ENCODE results near the gene HIVEP1.

The HIVEP1 gene

DNA sequence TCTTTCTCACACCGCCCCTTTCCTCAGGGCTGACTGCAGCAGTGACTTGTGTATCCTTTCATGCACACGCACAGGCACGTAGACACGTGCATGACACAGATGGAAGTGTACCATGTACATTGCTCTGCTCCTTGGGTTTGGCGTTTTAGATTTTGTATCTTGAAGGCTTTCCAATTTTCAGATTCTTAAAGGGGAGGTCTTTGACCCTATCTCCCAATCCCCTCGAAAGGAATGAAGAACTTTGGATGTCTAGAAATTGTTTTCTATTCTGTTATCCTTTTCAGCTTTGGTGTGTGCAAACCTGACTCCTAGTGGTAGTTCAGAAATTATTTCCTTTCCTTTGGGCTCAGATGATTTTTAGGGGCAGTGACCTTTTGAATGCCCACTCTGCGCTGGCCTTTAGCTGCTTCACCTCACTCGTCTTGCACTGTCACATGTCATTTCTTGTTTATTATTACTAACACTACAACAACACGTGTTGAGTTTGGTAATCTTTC is 63.0 kb downstream of the HIVEP1 start:
- no peak for TF ChIP-seq ZFX (IDR thresholded peaks at IDR 0.05)
- TF ChIP-seq, protein P1, sequence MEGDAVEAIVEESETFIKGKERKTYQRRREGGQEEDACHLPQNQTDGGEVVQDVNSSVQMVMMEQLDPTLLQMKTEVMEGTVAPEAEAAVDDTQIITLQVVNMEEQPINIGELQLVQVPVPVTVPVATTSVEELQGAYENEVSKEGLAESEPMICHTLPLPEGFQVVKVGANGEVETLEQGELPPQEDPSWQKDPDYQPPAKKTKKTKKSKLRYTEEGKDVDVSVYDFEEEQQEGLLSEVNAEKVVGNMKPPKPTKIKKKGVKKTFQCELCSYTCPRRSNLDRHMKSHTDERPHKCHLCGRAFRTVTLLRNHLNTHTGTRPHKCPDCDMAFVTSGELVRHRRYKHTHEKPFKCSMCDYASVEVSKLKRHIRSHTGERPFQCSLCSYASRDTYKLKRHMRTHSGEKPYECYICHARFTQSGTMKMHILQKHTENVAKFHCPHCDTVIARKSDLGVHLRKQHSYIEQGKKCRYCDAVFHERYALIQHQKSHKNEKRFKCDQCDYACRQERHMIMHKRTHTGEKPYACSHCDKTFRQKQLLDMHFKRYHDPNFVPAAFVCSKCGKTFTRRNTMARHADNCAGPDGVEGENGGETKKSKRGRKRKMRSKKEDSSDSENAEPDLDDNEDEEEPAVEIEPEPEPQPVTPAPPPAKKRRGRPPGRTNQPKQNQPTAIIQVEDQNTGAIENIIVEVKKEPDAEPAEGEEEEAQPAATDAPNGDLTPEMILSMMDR (conservative IDR thresholded peaks at IDR 0.05) = peak; percentile 45
- H3K27ac ChIP-seq = no peak overlapping the region

DNA sequence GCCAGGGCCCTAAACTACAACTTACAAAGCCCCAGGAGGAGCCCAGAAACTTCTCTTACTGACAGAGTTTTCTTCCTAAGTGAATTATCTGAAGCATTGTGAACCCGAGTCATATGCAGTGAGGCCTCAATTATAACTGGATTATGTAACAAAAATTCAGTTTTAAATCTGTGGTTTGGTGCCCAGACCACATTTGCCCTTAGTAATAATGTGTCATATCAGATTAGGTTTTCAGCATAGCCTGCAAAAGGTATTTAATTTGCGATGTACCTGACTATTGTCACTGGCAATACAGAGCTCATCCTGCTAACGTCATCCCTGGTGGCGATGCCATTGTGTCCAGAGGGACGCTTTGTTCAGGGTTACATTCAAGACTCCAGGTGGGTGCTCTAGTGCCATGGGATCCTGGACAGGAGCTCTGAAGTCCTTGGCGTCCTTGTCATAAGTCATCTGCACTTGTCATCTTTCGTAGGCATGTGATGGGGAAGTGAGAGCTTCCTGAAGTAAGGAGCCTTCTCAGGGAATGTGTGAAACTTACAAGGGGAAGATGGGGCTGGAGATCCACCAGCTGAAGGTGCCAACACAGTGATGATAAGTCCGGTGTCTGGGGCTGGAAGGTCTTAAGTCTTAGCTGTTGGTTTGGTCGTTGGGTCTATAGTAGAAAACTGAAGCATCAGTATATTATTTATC is 65.1 kb downstream of the HIVEP1 start:
- H3K27ac ChIP-seq = no peak overlapping the region
- TF ChIP-seq, protein P1 (conservative IDR thresholded peaks at IDR 0.05) = no peak
- TF ChIP-seq ZFX (IDR thresholded peaks at IDR 0.05) = no peak

DNA sequence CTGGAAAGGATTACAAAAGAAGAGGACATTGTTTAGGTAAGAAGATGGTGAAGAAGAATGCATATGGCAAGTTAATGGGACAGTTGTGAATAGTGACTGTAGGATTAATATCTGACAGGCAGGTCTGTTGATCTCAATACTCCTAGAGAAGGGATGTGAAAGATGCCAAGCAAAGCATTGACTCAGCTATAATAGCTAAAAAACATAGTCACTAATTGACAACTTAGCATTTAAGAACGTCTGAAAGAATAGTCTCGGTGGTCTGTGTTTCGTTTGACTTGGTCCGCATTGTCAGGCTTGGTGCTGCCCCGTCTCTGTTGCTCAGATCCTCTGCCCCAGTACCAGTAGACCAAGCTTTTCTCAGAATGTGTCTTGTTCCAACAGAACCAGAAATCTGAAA is 65.9 kb downstream of the HIVEP1 start:
- no peak overlapping the region for H3K27ac ChIP-seq

DNA sequence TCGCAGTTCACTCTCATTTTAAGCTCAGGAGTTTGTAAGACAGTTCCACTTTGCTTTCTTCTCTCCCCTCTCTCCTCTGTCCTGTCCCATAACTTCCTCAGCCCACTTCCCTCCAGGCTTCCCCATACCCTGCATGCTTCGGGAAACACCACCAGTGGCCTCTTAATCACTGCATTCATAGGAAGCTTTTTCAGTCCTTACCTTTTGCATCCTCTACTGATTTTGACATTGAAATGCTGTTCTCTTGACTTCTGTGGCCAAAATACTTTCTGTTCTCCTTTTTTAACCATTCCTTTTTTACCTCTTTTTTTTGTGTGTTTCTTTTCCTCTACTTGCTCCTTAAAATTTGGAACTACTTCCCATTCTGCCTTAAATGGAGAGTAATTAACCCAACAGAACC is 69.7 kb downstream of the HIVEP1 start:
- no peak overlapping the region for H3K27ac ChIP-seq
- TF ChIP-seq, protein P1 (conservative IDR thresholded peaks at IDR 0.05) = no peak
- no peak for TF ChIP-seq ZFX (IDR thresholded peaks at IDR 0.05)

More for the DNA sequence above, 65.9 kb downstream of the HIVEP1 start:
- TF ChIP-seq, protein P1 (conservative IDR thresholded peaks at IDR 0.05) = no peak
- TF ChIP-seq ZFX (IDR thresholded peaks at IDR 0.05) = no peak

DNA sequence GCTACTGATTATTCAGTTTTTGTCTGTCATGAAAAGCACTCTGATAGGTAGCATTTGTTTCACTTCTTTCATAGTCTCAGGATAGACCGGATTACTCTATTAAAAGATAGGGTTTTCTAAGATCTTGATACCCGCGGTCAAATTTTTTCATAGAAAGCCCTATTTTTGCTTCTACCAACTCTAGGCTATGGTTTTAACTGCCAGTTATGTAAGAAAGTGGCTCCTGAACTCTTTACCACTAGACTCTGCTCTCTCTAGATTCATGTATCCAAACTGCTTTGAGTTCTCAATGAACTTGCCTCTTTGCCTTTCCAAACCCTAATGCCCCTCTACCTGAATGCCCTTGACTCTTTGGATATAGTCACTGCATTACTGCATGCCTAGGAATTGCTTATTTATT is 70.3 kb downstream of the HIVEP1 start:
- no peak for TF ChIP-seq ZFX (IDR thresholded peaks at IDR 0.05)
- TF ChIP-seq, protein P1 (conservative IDR thresholded peaks at IDR 0.05) = no peak
- no peak overlapping the region for H3K27ac ChIP-seq

DNA sequence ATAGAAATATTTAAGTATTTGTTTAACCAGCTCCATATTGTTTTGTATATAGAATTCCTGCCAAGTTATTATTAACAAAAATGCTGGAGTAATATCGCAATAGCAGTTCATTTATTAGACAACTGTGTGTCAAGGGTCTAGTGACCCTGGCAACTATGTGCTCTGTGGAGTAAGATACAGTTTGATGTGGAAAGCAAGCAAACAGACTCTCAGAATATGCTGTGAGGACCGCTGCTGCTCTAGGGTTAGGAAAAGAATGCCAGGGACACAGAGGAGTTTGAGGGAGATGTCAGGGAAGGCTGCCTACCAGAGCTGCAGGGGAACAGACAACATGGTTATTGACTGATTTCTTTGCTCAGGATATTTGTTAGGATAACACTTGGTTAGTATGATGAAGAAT is 71.2 kb downstream of the HIVEP1 start:
- TF ChIP-seq, protein P1 (conservative IDR thresholded peaks at IDR 0.05) = no peak
- TF ChIP-seq ZFX (IDR thresholded peaks at IDR 0.05) = no peak
- no peak overlapping the region for H3K27ac ChIP-seq

DNA sequence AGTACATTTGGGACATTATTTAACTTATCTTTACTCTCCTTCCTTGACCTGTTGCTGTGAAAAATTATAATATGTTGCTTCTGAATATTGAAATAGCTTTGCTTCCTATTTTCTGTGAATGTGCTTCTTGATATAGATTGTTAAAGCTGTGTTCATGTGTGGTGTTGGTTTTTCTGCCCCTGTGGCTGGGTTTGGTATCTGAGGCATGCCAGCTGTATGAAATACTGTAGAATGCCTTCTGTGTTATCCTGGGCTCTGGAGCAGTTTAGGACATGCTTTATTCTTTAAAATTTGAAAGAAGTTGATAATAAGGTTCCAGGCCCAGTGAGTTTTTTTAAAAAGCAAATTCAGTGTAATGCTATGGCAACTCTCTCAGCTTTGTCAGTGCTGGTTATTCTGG is 71.7 kb downstream of the HIVEP1 start:
- TF ChIP-seq, protein P1 (conservative IDR thresholded peaks at IDR 0.05) = no peak
- TF ChIP-seq ZFX (IDR thresholded peaks at IDR 0.05) = no peak
- H3K27ac ChIP-seq = no peak overlapping the region
